ENCODE data around the gene SNX3. TPM values are rescaled to one million over a fixed set of nuclear protein-coding genes. Genes with fewer than 3 reads are reported as not detected.

SNX3 gene
- total RNA-seq, 4 donors from 2014 or later = 80.9 to 97.4 (median 96.6) TPM

DNA sequence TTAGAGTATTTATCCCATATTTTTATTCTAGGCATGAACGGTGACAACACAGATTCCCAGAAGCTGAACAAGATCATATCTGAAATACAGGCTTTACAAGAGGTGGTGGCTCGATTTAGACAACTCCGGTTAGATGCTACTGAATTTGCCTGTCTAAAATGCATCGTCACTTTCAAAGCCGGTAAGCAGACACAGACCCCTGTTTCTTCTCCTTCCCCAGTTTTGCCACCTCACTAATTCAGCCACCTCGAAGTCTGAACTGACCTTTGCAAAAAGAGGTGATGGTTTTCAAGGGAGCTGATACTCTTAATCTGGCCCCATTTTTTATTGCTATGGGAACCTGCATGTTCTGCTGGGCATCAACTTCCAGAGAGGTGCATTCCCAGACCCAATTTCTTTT lies 80.1 kb downstream of the SNX3 start:
- no peak overlapping the region for H3K4me3 ChIP-seq
- WGBS = 62% methylated on average over 6 of the region's 6 CpGs
- no peak overlapping the region for H3K27ac ChIP-seq
- peaks cover 58% of the 10 kb centered on the region for H3K27me3 ChIP-seq
- DNase-seq (ENCODE audit: low spot score in 2 of 2) = no peak
- no peaks in the 10 kb centered on the region for H3K9me3 ChIP-seq
- peaks cover 9% of the 10 kb centered on the region for H3K4me1 ChIP-seq
- TF ChIP-seq, protein P1, sequence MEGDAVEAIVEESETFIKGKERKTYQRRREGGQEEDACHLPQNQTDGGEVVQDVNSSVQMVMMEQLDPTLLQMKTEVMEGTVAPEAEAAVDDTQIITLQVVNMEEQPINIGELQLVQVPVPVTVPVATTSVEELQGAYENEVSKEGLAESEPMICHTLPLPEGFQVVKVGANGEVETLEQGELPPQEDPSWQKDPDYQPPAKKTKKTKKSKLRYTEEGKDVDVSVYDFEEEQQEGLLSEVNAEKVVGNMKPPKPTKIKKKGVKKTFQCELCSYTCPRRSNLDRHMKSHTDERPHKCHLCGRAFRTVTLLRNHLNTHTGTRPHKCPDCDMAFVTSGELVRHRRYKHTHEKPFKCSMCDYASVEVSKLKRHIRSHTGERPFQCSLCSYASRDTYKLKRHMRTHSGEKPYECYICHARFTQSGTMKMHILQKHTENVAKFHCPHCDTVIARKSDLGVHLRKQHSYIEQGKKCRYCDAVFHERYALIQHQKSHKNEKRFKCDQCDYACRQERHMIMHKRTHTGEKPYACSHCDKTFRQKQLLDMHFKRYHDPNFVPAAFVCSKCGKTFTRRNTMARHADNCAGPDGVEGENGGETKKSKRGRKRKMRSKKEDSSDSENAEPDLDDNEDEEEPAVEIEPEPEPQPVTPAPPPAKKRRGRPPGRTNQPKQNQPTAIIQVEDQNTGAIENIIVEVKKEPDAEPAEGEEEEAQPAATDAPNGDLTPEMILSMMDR (IDR thresholded peaks at IDR 0.05) = no peak
- TF ChIP-seq POLR2AphosphoS5 (IDR thresholded peaks at IDR 0.05) (no peak), EP300 (IDR thresholded peaks at IDR 0.05) (no peak), POLR2A (IDR thresholded peaks at IDR 0.05) (no peak)
- no peaks in the 10 kb centered on the region for H3K36me3 ChIP-seq

DNA sequence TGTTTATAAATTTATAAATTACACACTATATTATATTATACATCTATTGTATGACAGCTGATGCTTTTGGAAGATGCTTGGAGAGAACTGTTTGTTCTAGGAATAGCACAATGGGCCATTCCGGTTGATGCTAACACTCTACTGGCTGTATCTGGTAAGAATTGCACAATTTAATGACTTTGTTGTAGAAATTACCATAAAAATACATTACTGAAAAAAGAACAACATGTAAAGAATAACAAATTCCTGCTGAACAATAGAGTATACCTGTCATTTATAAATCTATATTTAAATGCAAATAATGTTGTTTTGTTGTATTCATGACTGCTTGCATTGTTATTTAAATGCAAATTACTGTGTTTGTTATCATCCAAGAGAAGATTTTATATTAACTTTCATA lies 80.6 kb downstream of the SNX3 start:
- H3K27me3 ChIP-seq = peaks cover 61% of the 10 kb centered on the region
- TF ChIP-seq POLR2A (IDR thresholded peaks at IDR 0.05) (no peak), EP300 (IDR thresholded peaks at IDR 0.05) (no peak), POLR2AphosphoS5 (IDR thresholded peaks at IDR 0.05) (no peak)
- TF ChIP-seq, protein P1 (IDR thresholded peaks at IDR 0.05) = no peak
- WGBS = 26% methylated on average over 1 of the region's 1 CpG

DNA sequence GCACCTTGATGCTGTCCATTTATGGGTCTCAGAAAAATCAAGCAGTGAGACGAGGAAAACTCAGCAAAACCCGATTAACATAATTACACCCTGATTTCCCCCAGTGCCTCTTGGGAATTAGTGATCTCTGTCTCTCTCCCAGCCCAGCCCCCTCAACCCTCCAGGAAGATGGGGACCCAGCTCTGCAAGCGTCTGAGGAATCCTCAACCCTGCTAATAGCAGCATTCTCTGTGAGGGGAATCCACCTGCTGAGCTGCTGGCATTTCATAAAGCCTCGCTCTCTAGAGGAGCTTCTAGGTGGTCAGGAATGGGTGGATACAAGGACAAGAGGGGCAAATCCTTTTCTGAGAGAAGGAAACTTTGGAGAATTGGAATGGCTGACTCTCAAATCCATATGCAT lies 81.1 kb downstream of the SNX3 start:
- Histone ChIP-seq H3K27ac (no peak overlapping the region), H3K4me1 (peaks cover 17% of the 10 kb centered on the region), H3K4me3 (no peak overlapping the region), H3K9me3 (no peaks in the 10 kb centered on the region), H3K36me3 (no peaks in the 10 kb centered on the region), H3K27me3 (peaks cover 67% of the 10 kb centered on the region)
- no peak for DNase-seq (ENCODE audit: low spot score in 2 of 2)
- WGBS = 23% methylated on average over 4 of the region's 4 CpGs
- TF ChIP-seq, protein P1 (IDR thresholded peaks at IDR 0.05) = no peak

More for the DNA sequence above, 80.6 kb downstream of the SNX3 start:
- Histone ChIP-seq H3K36me3 (no peaks in the 10 kb centered on the region), H3K4me3 (no peak overlapping the region), H3K4me1 (peaks cover 14% of the 10 kb centered on the region), H3K9me3 (no peaks in the 10 kb centered on the region), H3K27ac (no peak overlapping the region)
- no peak for DNase-seq (ENCODE audit: low spot score in 2 of 2)

DNA sequence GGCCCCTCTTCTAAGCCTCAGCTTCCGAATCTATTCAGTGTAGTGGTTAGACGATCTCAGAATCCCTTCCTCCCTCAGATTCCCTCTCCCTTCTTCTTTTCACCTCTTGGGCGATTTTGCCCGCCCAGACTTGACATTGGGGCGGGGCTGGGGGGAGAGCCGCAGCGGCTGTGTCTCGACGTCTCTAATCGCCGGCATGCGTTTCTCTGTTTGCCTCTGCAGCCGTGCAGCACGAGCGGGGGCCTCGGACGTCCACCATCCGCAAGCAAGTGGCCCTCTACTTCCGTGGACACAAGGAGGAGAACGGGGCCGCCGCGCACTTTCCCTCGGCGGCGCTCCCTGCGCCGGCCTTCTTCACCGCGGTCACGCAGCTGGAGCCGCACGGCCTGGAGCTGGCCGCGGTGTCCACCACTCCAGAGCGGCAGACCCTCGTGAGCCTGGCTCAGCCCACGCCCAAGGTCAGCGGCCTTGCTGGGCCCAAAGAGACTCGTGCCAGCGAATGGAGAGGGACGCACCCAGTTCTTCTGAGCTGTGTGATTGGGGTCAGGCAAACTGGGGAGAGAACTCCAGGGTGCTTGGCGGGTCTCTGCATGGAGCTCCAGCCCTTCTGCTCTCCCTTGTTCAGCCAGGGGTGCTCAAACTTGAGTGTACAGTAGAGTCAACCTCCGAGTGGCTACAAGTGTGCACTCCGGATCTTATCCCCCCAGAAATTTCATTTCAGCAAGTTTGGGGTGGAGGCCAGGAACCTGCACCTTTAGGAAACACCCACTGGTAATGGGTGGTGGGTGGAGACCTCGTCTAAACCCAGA lies 84.4 kb downstream of the SNX3 start:
- H3K36me3 ChIP-seq = no peaks in the 10 kb centered on the region
- no peak for DNase-seq (ENCODE audit: low spot score in 2 of 2)
- no peak for TF ChIP-seq EP300 (IDR thresholded peaks at IDR 0.05)
- no peak for TF ChIP-seq POLR2A (IDR thresholded peaks at IDR 0.05)
- no peak for TF ChIP-seq POLR2AphosphoS5 (IDR thresholded peaks at IDR 0.05)
- TF ChIP-seq, protein P1 (IDR thresholded peaks at IDR 0.05) = no peak
- H3K9me3 ChIP-seq = no peaks in the 10 kb centered on the region
- no peak overlapping the region for H3K27ac ChIP-seq
- peaks cover 96% of the 10 kb centered on the region for H3K27me3 ChIP-seq
- 15% methylated on average over 24 of the region's 46 CpGs for WGBS
- H3K4me3 ChIP-seq = peak overlapping the region; percentile 31
- H3K4me1 ChIP-seq = peaks cover 17% of the 10 kb centered on the region

DNA sequence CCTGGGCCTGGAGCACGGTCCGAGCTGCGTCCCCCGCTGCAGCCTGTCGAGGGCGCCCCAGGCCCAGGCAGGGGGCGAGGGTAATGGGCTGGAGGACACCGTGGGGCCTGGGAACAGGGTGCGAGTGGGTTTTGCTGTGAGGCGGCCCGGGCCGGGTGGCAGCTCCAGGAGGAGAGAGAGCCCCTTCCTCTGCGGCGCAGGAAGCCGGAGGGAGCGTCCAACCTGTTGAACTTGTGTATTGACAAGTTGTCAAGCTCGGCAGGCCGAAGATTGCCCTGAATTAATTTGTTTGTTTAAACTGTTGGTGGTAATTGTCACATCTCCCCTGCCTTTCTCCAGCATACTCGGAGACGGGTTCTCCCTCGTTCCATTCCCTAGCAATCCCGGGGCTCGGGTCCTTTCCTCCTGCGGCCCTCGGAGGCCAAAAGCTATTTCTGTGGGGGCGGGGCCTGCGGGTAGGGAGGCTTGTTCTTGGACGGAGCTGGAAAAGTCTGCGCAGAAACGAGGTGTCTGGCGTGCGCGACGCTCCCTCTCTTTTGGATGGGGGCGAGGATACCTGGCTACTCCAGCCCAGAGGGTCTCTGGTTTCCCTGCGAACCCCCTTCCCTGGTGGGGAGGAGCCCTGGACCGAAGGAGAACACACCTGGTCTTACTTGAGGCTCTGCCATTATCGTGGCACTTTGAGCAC lies 85.1 kb downstream of the SNX3 start:
- Histone ChIP-seq H3K4me3 (peak overlapping the region; percentile 31), H3K9me3 (no peaks in the 10 kb centered on the region), H3K27ac (no peak overlapping the region), H3K27me3 (peaks cover 96% of the 10 kb centered on the region), H3K36me3 (no peaks in the 10 kb centered on the region), H3K4me1 (peaks cover 19% of the 10 kb centered on the region)
- DNase-seq (ENCODE audit: low spot score in 2 of 2) = no peak
- TF ChIP-seq POLR2AphosphoS5 (IDR thresholded peaks at IDR 0.05) (no peak), POLR2A (IDR thresholded peaks at IDR 0.05) (no peak)
- 1% methylated on average over 37 of the region's 38 CpGs for WGBS

Data from suprapubic skin (tissue), 4 donors.